Measurements from ENCODE around the gene GPR146. TPM values are rescaled to one million over a fixed set of nuclear protein-coding genes. Genes with fewer than 3 reads are reported as not detected.

Gene GPR146
- total and polyA plus RNA-seq, 9 of the 15 experiments (the other 6 are each of a cell fraction or from before 2014, with no cell fraction given) = 0.22 to 3.6 (median 0.64) TPM; not detected in 2

DNA sequence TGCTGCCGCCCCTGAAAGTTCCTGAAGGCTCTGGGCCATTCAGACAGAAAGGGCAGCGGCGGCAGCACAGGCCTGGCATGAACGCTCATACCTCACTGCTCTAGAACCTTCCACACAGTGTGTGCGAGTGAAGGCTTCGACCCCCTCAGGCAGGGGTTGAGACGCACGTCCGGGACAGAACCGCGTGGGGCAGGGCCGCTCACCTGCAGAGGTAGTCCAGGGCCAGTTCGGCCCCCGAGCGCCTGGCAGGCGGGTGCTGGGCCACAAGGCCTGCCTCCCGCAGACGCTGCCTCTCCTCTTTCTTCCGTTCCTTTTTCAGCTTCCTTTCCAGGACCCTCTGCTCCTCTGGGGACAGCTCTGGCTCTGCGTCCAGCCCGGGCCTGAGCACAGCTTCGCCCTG is 34.6 kb upstream of the GPR146 start:
- intact Hi-C loops (cut with micrococcal nuclease) = no loop called here
- no peaks in the 10 kb centered on the region for H3K27me3 ChIP-seq (ENCODE audit: control insufficient read depth in 2 of 2, insufficient read depth in 2 of 2, low read length in 2 of 2)
- no peak overlapping the region for H3K9ac ChIP-seq (ENCODE audit: insufficient read depth in 1 of 2, low read depth in 2 of 2, low read length in 2 of 2)
- no peaks in the 10 kb centered on the region for H3K9me1 ChIP-seq (ENCODE audit: control insufficient read depth, insufficient read depth, low read length)
- H3K9me3 ChIP-seq (replicated peaks; ENCODE audit: control insufficient read depth, insufficient read depth, low read depth, low read length) = no peaks in the 10 kb centered on the region
- TF ChIP-seq POLR2G (IDR thresholded peaks at IDR 0.05; ENCODE audit: low read depth, low read length) (0 out of 2 replicates have a peak, but pooled peaks have one; percentile 2), ETS2 (tag; IDR thresholded peaks at IDR 0.05; ENCODE audit: borderline replicate concordance, poor library complexity, severe bottlenecking) (no peak)
- H4K20me1 ChIP-seq (replicated peaks; ENCODE audit: control insufficient read depth, insufficient read depth, low read length) = peaks cover 7% of the 10 kb centered on the region
- ATAC-seq (no peak), DNase-seq (ENCODE audit: extremely low read depth in 1 of 4, low spot score in 3 of 4) (no peak), FAIRE-seq (no peak)
- H2AFZ ChIP-seq (ENCODE audit: low read depth, low read length) = no peak overlapping the region
- peaks cover 17% of the 10 kb centered on the region for H3K79me2 ChIP-seq (ENCODE audit: control insufficient read depth, insufficient read depth, low read length)
- in situ Hi-C loops (cut with MboI) = no loop called here
- no peak overlapping the region for H3K4me2 ChIP-seq (ENCODE audit: insufficient read depth, low read length)
- POLR2A ChIA-PET = no interaction called here
- peaks cover 0 to 62% of the 10 kb centered on the region in 2 experiments; a peak in 2 of 5 replicates for H3K4me1 ChIP-seq (replicated peaks in 1 of 2; ENCODE audit: control insufficient read depth in 2 of 2, insufficient read depth in 2 of 2, low read length in 2 of 2)
- H3K4me3 ChIP-seq = no peak overlapping the region
- no TSS peak for BruUV-seq (replicated peaks)
- peaks cover 19% of the 10 kb centered on the region; the same call in 2 of the 3 replicates for H3K36me3 ChIP-seq (ENCODE audit: control insufficient read depth, insufficient read depth, low read length)
- no peak overlapping the region for H3K27ac ChIP-seq (ENCODE audit: extremely low read depth, low read depth, low read length)
- 99% methylated on average over 17 of the region's 22 CpGs for WGBS (ENCODE audit: insufficient coverage, low coverage, missing lambda C conversion rate)
- CTCF ChIA-PET (ENCODE audit: low intra/inter-chr PET ratio) = no interaction called here

DNA sequence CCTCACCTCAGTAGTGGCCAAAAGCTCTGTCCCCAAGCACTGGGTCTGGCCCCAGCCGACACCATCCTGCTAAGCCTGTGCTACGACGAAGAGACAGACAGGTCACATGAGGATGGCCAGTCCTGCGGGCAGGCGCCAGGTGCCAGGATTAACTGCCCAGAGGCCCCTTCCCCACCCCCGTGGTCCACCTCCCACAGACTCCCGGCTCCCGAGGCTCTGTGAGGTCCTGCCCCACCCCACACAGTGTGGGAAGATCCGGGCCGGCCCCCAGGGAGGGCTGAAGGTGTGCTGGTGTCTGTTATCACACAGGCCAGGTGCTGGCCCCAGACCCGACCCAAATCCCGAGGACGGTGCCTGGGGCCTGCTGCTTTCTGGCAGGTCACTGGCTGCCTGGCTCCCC is 34.1 kb upstream of the GPR146 start:
- ATAC-seq (no peak), DNase-seq (ENCODE audit: extremely low read depth in 1 of 4, low spot score in 3 of 4) (no peak), FAIRE-seq (no peak)
- WGBS (ENCODE audit: insufficient coverage, low coverage, missing lambda C conversion rate) = 90% methylated on average over 6 of the region's 13 CpGs
- Histone ChIP-seq H3K4me1 (replicated peaks in 1 of 2; ENCODE audit: control insufficient read depth in 2 of 2, insufficient read depth in 2 of 2, low read length in 2 of 2) (peaks cover 0 to 67% of the 10 kb centered on the region in 2 experiments; a peak in 2 of 5 replicates), H2AFZ (ENCODE audit: low read depth, low read length) (no peak overlapping the region), H3K9me3 (replicated peaks; ENCODE audit: control insufficient read depth, insufficient read depth, low read depth, low read length) (no peaks in the 10 kb centered on the region), H3K4me2 (ENCODE audit: insufficient read depth, low read length) (no peak overlapping the region), H3K27me3 (ENCODE audit: control insufficient read depth in 2 of 2, insufficient read depth in 2 of 2, low read length in 2 of 2) (no peaks in the 10 kb centered on the region), H3K79me2 (ENCODE audit: control insufficient read depth, insufficient read depth, low read length) (peaks cover 19% of the 10 kb centered on the region), H3K36me3 (ENCODE audit: control insufficient read depth, insufficient read depth, low read length) (peaks cover 19% of the 10 kb centered on the region; the same call in 2 of the 3 replicates), H3K9ac (ENCODE audit: insufficient read depth in 1 of 2, low read depth in 2 of 2, low read length in 2 of 2) (no peak overlapping the region), H4K20me1 (replicated peaks; ENCODE audit: control insufficient read depth, insufficient read depth, low read length) (peaks cover 7% of the 10 kb centered on the region), H3K27ac (ENCODE audit: extremely low read depth, low read depth, low read length) (no peak overlapping the region), H3K9me1 (ENCODE audit: control insufficient read depth, insufficient read depth, low read length) (no peaks in the 10 kb centered on the region), H3K4me3 (no peak overlapping the region)
- in situ Hi-C loops (cut with MboI) (no loop called here), intact Hi-C loops (cut with micrococcal nuclease) (no loop called here)
- no peak for TF ChIP-seq ESRRA (IDR thresholded peaks at IDR 0.05; ENCODE audit: borderline replicate concordance, low read depth)
- no peak for TF ChIP-seq CHD2 (IDR thresholded peaks at IDR 0.05; ENCODE audit: low read depth, low read length)
- peak; percentile 23; the same call in 1 of the 2 replicates for TF ChIP-seq POLR2G (IDR thresholded peaks at IDR 0.05; ENCODE audit: low read depth, low read length)
- TF ChIP-seq ZNF282 (CRISPR knock-in tag; IDR thresholded peaks at IDR 0.05) = no peak
- POLR2A ChIA-PET = no interaction called here
- CTCF ChIA-PET (ENCODE audit: low intra/inter-chr PET ratio) = no interaction called here
- no TSS peak for BruUV-seq (replicated peaks)
